Omental fat pad (tissue), 4 donors: ENCODE measurements around the gene IFNL1. TPM values are rescaled to one million over a fixed set of nuclear protein-coding genes. Genes with fewer than 3 reads are reported as not detected.
A peak's percentile ranks its signal among the peaks of the same experiment; 100 is the strongest.
"Not testable (repeated sequence)": the region's sequence is repeated elsewhere in the genome, so short reads cannot be mapped to it uniquely, and the experiment has no call there.

Source experiments
- ATAC-seq: fragments of 150-250 bp; one replicate; pipeline ENCODE4 v1.9.1; 2016; ENCODE audit warnings: mild to moderate bottlenecking, moderate library complexity; ENCODE audit not compliant: low FRiP score
- DNase-seq: peaks from one replicate; pipeline ENCODE4 v3.0.0-alpha.2; 2019; ENCODE audit warnings: low spot score
- total RNA-seq, 4 donors: library from RNA; depleted of rRNA; stranded (reverse); fragments of >200 nt; gene quantifications; one replicate each; pipeline ENCODE4 v1.1.0, GENCODE V29; 2016
- TF ChIP-seq, protein P1 (sequence below), 3 donors: fragments of 450-650 bp; IDR thresholded peaks; one replicate each; pipeline ENCODE4 v1.5.1; 2016 to 2017; ENCODE audit warnings: antibody characterized with exemption in 3 of 3, mild to moderate bottlenecking in 3 of 3, moderate library complexity in 2 of 3

The IFNL1 gene
- total RNA-seq, 4 donors from 2014 or later, result not detected

DNA sequence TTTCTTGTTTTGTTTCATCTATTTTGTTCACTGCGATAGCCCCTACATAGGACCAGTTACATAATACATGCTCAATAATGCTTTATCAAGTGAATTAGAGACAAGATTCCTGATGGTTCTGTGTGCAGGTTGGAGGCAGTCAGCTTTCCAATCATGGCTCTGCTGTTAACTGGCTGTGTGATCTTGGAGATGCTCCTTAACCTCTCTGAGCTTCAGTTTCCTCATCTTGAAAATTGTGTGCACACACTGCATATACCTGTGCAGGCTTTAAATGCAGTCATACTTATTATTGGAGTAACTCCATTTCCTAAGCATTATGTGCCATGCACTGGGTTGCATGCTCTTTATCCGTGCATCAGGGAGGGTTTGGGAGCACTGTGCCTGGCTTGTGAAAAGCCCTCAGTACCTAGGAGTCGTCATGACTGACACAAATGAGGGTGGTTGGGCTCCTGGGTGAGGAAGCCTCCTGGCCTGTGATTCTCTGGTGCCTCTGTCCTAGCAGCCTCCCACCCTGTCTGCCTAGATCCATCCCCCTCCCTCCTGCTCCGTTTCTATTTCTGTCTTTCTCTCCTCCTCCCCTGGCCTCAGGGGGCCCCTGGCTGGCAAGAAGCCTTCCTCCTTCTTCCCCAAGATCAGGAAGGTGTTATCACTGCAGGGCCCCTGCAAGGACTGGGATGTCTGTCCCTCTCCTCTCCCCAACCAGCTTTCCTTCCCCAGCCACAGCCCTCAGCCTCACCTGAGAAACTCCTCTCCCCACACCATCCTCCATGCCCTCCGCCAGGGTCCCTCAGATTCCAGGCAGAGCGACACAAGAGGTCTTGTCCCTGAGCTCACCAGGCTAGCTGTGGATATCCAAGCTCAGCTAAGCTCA, 8.7 kb downstream of the IFNL1 start:
- DNase-seq (no peak), ATAC-seq (no peak)
- TF ChIP-seq, protein P1, sequence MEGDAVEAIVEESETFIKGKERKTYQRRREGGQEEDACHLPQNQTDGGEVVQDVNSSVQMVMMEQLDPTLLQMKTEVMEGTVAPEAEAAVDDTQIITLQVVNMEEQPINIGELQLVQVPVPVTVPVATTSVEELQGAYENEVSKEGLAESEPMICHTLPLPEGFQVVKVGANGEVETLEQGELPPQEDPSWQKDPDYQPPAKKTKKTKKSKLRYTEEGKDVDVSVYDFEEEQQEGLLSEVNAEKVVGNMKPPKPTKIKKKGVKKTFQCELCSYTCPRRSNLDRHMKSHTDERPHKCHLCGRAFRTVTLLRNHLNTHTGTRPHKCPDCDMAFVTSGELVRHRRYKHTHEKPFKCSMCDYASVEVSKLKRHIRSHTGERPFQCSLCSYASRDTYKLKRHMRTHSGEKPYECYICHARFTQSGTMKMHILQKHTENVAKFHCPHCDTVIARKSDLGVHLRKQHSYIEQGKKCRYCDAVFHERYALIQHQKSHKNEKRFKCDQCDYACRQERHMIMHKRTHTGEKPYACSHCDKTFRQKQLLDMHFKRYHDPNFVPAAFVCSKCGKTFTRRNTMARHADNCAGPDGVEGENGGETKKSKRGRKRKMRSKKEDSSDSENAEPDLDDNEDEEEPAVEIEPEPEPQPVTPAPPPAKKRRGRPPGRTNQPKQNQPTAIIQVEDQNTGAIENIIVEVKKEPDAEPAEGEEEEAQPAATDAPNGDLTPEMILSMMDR (IDR thresholded peaks at IDR 0.05), result no peak

DNA sequence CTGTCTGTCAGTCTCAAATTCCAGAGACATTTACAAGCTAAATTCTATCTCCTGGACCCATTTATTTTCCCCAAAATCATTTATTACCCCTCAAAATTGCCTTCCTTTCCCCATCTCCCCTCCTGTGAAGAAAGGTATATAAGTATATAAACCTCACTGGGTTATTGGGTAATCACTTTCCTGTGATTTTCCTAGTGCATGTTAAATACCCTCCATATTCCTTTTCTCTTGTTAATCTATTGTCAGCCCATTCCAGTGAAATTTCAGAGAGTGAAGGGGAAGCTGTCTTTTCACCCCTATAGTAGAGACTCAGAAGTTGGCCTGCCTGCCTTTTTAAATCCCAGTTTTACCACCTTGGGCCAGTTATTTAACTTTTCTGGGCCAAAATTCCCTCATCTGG, 9.9 kb downstream of the IFNL1 start:
- no peak for DNase-seq
- TF ChIP-seq, protein P1 (IDR thresholded peaks at IDR 0.05), result no peak
- no peak for ATAC-seq

DNA sequence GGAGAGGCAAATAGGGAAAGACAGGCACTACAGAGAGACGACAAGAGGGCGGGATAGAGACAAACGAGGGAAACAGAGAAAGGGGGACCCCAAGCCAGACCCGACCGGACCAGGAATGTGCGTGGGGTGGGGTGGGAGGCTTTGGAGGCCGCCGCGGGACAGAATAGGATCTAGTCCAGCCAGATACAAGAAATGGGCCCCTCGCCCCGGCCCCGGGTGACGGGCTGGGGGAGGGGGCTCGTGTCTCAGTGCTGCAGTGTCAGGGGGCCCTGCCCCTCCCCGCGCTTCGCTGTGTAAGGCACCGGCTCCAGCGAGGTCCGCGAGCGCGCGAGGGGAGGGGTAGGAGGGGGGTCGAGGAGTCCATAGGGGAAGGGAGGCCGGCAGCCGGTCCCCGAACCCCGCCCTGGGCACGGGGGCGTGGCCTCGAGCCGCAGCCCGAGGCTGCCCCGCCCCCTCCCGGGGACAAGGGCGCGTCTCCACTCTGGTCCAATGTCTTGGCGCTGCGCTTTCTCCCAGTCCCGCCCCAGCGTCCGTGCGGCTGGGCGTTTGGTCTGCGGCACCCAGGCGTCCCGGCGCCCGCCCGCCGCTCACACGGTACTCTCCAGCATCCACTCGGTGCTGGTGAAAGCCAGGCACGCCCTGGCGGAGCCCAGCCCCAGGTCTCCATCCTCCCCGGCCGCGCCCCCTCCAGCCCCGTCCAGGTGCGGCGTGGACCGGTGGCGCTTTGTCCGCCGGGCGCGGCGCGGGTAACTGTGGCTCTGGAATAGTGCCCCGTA, 11.0 kb downstream of the IFNL1 start:
- DNase-seq, result no peak
- TF ChIP-seq, protein P1 (IDR thresholded peaks at IDR 0.05), result no peak
- ATAC-seq, result peak; percentile 30

DNA sequence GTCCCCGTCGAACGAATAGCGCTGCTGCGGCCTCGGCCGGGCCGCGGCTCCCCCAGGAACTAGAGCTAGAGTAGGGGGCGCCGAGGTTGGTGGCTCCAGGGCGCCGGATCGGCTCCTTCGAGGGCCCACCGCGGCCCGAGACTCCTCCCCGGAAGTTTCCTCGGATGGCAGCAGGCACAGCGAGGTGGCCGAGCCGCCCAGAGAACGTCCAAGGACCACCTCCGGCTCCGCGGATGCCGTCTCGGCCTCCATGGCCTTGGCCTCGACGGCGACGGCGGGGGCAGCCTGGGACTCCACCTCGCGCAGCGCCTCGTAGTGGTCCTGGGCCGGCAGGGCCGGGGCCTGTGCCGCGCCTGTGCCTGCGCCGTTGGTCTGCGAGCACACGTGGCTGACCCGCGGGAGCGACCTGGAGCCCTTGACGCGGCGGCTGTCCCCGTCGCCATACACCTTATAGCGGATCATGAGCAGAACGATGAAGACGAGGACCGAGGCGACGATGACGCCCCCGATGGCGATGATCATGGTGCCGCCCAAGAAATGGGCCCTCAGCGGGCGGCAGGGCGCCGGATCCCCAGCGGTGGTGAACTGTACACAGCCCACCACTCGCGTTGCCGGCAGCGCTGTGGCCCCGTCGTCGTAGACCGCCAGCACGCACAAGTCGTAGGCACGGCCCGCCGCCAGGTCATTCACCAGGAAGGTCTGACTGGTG, 11.8 kb downstream of the IFNL1 start:
- DNase-seq, result no peak
- ATAC-seq, result no peak
- TF ChIP-seq, protein P1 (IDR thresholded peaks at IDR 0.05), result no peak

DNA sequence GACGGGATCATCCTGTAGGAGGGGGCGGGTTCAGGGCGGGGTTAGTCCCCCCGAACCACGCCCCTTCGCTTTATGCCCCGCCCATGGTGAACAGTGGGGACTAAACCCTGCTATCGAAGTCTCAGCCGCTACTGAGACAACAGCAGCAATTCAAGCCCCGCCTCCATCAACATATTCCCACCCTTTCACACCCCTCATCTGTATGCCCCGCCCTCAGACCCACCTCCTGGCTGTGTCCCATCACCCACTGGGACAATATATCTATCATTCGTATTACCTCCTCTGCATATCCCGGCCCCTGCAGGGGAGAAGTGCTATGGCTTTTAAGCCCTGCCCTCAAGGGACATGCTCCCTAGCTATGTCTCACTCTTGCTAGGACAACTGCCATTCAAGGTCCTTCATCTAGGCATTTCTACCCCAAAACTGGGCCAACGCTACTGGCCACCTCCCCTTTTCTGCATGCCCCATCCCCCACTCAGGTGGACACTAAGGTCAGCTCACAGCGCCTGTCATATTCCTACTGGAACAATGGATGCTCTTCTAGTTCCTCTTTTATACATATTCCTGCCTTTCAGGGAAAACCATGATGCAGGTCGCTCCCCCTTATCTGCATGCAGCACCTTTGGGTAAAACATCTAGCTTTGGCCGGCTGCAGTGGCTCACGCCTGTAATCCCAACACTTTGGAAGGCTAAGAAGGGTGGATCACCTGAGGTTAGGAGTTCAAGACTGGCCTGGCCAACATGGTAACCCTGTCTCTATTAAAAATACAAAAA, 12.5 kb downstream of the IFNL1 start:
- TF ChIP-seq, protein P1 (IDR thresholded peaks at IDR 0.05), result no peak
- no peak for DNase-seq
- no peak for ATAC-seq

DNA sequence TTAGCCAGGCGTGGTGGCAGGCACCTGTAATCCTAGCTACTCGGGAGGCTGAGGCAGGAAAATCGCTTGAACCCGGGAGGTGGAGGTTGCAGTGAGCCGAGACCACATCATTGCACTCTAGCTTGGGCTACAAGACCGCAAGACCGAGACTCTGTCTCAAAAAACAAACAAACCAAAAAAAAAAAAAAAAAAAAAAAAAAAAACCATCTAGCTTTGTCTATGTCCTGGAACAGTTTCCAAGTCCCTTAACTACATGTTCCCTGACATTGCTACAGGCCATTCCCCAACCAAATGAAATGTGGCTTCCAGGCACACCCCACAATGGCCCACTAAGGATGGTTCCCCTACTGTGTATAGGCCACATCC, 13.1 kb downstream of the IFNL1 start:
- not testable (repeated sequence) for ATAC-seq, DNase-seq
